AG04450 (cell line): Measurements from ENCODE around the gene B3GALNT2. TPM values are rescaled to one million over a fixed set of nuclear protein-coding genes. Genes with fewer than 3 reads are reported as not detected.
A peak's percentile ranks its signal among the peaks of the same experiment; 100 is the strongest.

Experiments
- CTCF ChIA-PET: fragments of 300-600, 350-600 bp; formaldehyde crosslinking; extraction: SDS; loops from one replicate; lab custom pipeline; 2022; ENCODE audit warnings: antibody characterized with exemption, inconsistent platforms; lab: Charles Lee
- POLR2A ChIA-PET: fragments of 350-600 bp; formaldehyde crosslinking; extraction: SDS; loops from one replicate; lab custom pipeline; 2021; ENCODE audit warnings: antibody characterized with exemption, inconsistent platforms; lab: Yijun Ruan, JAX
- DNase-seq: peaks from one replicate; pipeline ENCODE4 v3.0.0-alpha.2; 2011; ENCODE audit warnings: low read depth, low spot score
- H3K27ac ChIP-seq: one replicate; pipeline ENCODE4 v1.5.1; 2012; ENCODE audit warnings: low read depth, low read length, control low read depth
- H3K27me3 ChIP-seq: one replicate; pipeline ENCODE4 v1.6.0; 2012; ENCODE audit warnings: low read length; ENCODE audit not compliant: control insufficient read depth, insufficient read depth
- H3K4me3 ChIP-seq: 2 replicates; pipeline ENCODE4 v1.5.1; 2011; ENCODE audit warnings: mild to moderate bottlenecking, low read depth, low read length, control low read depth
- H3K9me3 ChIP-seq: 2 replicates; pipeline ENCODE4 v1.5.1; 2012; ENCODE audit warnings: low read length; ENCODE audit not compliant: control insufficient read depth, insufficient read depth
- CTCF ChIP-seq: IDR thresholded peaks from 2 replicates; pipeline ENCODE4 v1.5.1; 2011; ENCODE audit warnings: low read depth, low read length, control low read depth, inconsistent platforms
- polyA plus RNA-seq: library from polyadenylated mRNA; depleted of rRNA; stranded (reverse); fragments of >200 nt; gene quantifications from 2 replicates; pipeline ENCODE4 v1.2.3, GENCODE V29; 2011

B3GALNT2 gene
- polyA plus RNA-seq, 1 experiment = 33.2 TPM

GRCh38 chr1:235503403-235504121 lies 690 bp downstream of the B3GALNT2 start:
- peak overlapping the region; percentile 75 for H3K27ac ChIP-seq
- POLR2A ChIA-PET = interaction anchor here (1.0 to 2.4 kb wide), 4 partner anchors 175 to 468 kb away, joined by 3 to 9 read pairs (median 6); partner anchors contain the start of genes ARID4B and GGPS1
- H3K4me3 ChIP-seq = peak overlapping the region; percentile 65
- DNase-seq = no peak
- CTCF ChIA-PET = interaction anchor here (0.5 to 3.2 kb wide), 33 partner anchors 7 to 564 kb away, joined by 3 to 27 read pairs (median 4); partner anchors contain the start of gene GGPS1
- TF ChIP-seq CTCF = no peak
- H3K9me3 ChIP-seq = no peaks in the 10 kb centered on the region; the same call in 1 of the 2 replicates
- H3K27me3 ChIP-seq = no peaks in the 10 kb centered on the region

DNA sequence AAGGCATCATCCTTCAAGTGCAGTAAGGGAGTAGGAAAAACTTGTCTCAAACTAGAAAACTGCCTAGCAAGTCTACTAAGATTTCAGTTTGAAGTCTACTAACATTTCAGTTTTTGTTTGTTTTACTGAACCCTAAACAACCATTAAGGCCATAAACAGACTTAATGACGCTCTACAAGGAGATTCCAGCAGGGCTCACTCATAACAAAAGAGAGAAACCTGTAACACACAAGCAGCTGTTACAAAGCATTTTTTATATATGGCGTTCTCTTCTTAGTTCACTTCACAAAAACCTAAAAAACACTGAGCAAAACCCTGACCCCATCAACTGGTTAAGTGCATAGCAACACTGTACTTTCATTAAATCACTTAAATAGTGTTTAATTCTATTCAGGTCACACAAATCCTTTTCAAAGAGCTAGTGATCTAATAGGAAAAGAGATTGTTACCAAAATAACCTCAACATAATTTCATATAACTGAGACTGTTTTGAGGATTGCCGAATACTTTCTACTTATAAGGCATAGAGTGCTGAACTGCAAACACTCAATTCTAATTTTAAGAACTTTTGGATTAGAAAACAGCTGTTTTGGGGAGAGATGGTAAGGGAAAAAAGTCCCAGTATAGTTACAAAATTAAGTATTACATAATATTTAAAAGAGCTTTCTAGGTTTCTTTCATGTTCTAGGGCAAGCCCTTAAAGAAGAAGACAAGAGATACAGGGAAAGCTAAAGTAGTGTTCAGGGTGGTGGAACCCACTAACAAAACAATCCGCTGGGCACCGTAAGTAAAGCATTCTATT lies 1.4 kb downstream of the B3GALNT2 start:
- Histone ChIP-seq H3K9me3 (no peaks in the 10 kb centered on the region; the same call in 1 of the 2 replicates), H3K27ac (peak overlapping the region; percentile 75), H3K4me3 (peak overlapping the region; percentile 65), H3K27me3 (no peaks in the 10 kb centered on the region)
- no peak for TF ChIP-seq CTCF
- peak; percentile 27 for DNase-seq
- CTCF ChIA-PET = interaction anchor here (0.8 to 3.2 kb wide), 4 partner anchors 8 to 469 kb away, joined by 4 to 22 read pairs (median 14); no protein-coding TSS in a partner anchor
- POLR2A ChIA-PET = interaction anchor here (2.4 kb wide), 1 partner anchor 469 kb away, joined by 9 read pairs; no protein-coding TSS in a partner anchor

- Histone ChIP-seq H3K4me3 (no peak overlapping the region), H3K27me3 (no peaks in the 10 kb centered on the region), H3K27ac (no peak overlapping the region), H3K9me3 (no peaks in the 10 kb centered on the region; the same call in 1 of the 2 replicates)
- no peak for TF ChIP-seq CTCF
- DNase-seq = no peak
- POLR2A ChIA-PET = no interaction called here
- CTCF ChIA-PET = interaction anchor here (0.6 to 0.7 kb wide), 3 partner anchors 13 to 246 kb away, joined by 3 to 4 read pairs (median 3); no protein-coding TSS in a partner anchor
These were observed 3.2 kb downstream of the B3GALNT2 start for GRCh38 chr1:235500971-235501540.

DNA sequence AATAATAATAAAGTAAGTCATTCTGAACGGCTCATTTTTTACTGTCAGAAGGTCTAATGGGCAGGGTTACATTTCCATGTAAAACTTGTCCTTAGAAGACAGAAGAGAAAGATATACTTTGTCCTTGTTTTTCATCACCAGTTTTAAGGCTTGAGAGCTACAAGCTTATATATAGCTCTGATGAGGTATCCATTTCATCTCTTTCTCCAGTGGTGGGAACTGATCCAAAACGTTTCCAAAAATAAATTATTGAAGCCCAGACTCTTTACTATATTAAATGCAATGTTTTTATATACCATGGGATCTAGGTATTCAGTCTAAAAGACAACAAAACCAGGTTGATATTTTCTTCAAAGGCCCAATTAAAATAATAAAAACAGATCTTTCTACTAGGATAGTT lies 8.7 kb downstream of the B3GALNT2 start:
- CTCF ChIA-PET = interaction anchor here (0.8 to 2.3 kb wide), 4 partner anchors 9 to 476 kb away, joined by 3 to 10 read pairs (median 4); partner anchors contain the start of gene B3GALNT2
- no peak for TF ChIP-seq CTCF
- Histone ChIP-seq H3K27me3 (no peaks in the 10 kb centered on the region), H3K4me3 (no peak overlapping the region), H3K9me3 (no peaks in the 10 kb centered on the region), H3K27ac (no peak overlapping the region)
- POLR2A ChIA-PET = interaction anchor here (0.6 kb wide), 1 partner anchor 142 kb away, joined by 4 read pairs; no protein-coding TSS in a partner anchor
- no peak for DNase-seq
